SIG-M5 treated with dmso at 0.1 percent for 504 hours (cell line): ENCODE measurements around the gene XXYLT1.

ENCODE experiments used
- DNase-seq: peaks from one replicate; lab custom pipeline; 2025; ENCODE audit not compliant: unreplicated experiment; lab: John Stamatoyannopoulos, UW

Gene XXYLT1

DNA sequence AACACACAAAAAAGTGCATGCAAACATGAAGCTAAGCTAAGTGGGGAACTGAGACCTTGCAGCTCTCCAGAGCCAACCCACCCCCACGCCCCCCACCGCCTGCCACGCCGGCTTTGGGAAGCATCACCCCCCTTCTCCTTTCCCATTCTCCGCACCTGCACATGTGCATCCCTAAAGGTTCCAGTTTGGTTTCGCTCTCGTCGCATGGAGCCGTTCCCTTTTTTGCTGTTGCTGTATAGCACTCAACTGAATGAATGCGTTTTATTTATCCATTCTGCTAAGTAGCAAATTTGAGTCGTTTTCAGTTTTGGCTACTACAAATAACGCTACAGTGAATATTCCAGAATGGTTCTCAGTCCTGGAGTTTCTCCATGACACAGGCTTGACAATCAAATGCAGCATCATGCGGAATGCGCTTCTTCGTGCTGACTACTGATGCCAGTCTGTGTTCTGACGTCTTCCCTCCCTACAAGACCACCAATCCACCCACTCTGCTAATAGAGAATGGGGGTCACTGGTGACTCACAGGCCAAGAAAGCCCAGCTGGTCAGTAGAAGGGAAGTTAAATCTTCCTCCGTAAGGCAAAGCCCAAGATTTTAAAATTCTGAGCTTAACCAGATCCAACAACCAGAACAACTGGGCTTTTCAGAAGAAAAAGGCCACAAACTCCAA, 115.3 kb downstream of the XXYLT1 start:
- no peak for DNase-seq

DNA sequence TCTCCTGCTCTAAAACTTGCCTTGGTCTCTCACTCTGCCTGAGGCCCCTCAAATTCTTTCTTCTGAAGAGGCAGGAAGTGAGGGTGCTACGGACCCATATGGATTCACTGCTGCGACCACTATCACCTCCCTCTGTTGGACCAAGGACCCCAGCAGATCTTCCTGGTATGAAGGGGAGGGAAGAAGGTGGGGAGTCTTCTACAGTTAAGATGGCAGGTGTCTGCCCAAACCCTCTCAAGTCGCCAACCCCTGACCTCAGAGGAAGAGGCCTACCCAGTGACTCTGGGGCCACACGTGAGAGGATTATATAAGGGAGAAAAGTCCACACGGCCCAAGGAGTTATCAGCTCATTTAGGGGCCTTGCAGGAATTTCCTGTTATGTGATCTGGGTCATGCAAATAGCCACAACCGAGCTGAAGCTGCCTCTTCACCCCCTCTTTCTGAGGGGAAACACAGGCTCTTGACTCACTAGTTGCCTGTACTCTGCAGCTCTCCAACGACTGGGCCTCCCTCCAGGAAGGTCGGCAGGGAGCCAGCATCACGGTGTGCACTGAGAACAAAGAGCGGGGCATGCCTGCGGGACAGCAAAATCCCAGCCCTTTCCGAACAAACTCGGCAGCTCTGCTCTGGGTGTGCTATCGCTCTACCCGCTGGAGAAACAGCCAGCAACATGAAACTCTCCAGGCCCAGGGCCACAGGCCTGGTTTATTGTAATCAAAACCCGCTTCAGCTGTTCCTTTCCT, 116.0 kb downstream of the XXYLT1 start:
- DNase-seq, result no peak

DNA sequence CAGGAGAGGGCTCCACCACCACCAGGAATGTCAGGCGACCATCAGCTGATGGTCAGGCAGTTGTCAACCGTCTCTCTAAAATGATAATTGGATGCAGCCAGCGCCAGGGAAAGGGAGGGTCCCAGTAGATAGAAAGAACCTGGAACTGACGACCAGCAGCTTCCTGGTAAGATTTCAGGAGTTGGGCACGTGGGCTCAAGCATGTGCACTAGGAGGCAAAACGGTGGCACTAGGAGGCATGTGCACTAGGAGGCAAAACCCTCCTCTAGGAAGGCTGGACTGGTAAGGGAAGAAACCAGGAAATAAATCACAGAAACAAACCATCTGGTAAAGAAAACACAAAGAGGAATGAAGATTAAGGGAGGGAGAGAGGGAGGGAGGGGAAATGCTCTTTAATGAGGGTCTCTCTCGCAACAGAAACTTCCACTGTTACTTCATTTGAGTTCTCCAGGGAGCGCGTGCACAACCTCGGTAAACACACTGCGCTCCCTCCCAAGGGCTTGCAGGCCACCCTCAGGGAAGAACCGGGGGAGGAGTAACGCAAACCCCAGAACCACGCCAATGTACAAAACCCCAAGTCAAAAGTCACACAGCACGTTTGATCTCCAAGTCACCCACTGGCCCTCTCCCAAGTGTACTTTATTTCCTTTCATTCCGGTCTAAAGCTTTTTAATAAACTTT, 116.7 kb downstream of the XXYLT1 start:
- no peak for DNase-seq

DNA sequence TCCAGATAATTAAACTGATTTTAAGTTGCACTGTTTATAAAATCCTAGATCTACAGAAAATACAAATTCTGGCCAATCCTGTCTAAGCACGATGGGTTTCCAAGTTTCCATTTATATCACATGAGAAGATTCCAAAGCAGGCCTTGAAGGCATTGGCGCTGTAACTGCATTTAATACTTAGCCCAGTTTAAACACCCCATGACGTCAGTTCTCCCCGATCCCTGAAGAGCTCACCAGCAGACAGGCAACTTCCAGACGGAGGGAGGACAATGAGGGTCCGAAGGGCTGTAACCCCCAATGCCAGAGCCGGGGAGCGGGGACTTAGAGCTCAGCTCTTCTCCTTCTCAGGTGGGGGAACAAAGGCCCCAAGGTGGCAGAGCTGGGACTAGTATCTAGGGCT, 117.3 kb downstream of the XXYLT1 start:
- no peak for DNase-seq

DNA sequence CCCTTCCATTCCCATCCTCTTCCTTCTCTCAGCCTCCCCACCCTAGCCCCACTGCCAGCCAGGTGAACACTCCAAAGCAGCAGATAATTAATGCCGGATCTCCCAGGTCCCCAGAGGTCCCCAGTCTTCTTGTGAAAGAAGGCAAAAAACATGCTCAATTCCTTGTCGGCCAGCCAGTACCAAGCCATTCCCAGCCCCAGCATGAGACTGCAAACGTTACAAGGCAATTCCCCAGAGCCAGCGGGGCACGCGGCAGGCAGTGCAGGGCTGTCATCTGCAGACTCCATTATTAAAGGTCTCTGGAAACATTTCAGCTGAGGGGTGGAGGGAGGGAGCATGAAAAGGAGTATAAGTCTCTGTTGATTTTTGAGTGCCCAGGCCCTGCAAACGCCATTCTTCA, 117.8 kb downstream of the XXYLT1 start:
- no peak for DNase-seq

DNA sequence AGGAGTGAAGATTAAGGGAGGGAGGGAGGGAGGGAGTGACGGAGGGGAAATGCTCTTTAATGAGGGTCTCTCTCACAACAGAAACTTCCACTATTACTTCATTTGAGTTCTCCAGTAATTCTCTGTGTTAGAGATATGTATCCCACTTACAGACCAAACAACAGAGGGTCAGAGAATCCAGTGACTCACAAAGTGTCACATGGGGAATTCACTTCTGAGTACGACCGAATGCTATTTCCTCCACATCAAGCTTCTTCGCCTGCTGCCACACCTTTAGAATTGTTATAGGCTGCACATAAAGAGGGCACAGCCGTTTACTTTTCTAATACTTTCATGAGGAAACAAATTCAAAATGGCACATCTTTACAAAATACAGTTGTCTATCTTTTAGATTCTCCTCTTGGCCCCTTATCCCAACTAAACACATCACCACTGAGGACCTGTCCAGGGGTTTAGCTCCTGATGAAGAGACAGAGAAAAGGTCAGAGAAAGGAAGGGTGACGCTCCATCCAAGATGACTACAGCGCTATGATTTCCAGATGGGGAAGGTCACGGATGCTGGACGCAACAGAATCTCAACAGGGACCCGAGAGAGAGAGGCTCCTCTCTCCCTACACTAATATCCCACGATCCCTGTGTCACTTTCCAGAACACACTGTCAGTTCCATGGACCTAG, 119.0 kb downstream of the XXYLT1 start:
- no peak for DNase-seq

DNA sequence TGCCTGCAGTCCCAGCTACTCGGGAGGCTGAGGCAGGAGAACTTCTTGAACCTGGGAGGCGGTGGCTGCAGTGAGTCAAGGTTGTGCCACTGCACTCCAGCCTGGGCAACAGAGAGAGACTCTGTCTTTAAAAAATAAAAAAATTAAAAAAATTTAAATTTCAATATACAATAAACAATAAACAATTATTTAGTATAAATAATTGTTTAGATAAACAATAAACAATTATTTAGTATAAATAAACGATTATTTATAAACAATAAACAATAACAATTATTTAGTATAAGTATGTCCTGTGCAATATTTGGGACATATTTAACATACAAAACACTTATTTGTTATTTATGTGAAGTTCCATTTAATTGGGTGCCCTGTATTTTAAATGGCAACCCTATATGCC, 119.6 kb downstream of the XXYLT1 start:
- no peak for DNase-seq

DNA sequence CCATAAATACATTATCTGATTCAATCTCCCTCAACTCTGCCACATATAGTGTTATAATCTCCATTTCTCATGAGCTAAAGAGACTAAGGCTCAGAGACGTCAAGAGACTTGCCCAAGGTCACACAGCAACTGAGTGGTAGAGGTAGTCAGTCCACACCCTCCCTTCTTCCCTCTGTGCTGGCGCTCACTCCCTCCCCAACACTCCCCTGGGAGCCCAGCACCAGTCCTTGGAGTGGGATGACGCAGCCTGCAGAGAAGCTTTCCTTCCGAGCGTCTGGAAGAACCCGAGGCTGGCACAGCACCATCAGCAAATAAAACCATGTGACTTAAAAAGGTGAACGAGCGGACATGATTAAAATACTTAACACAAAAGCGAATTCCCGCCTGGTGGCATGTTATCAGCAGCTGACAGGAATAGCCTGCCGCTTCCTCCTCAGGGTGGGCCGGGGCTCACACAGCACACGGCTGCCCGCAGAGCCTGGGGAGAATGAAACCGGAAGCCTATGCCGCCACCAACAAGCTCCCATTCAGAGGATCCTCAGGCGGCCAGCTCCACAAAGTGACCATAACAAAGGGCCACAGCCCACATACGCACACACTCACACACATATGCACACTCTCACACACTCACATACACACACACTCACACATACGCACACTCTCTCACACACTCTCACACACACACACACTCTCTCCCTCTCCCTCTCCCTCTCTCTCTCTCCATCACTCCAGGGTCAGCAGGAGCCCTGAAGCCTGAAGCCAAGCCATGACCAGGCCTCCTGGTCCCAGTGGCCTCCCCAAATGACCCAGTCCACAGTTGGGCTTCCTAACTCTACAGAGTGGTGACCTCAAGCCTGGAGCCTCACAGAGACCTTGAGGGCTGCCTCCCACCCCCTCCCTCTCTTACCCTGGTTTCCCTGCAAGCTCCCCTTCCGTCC, 120.5 kb downstream of the XXYLT1 start:
- no peak for DNase-seq

DNA sequence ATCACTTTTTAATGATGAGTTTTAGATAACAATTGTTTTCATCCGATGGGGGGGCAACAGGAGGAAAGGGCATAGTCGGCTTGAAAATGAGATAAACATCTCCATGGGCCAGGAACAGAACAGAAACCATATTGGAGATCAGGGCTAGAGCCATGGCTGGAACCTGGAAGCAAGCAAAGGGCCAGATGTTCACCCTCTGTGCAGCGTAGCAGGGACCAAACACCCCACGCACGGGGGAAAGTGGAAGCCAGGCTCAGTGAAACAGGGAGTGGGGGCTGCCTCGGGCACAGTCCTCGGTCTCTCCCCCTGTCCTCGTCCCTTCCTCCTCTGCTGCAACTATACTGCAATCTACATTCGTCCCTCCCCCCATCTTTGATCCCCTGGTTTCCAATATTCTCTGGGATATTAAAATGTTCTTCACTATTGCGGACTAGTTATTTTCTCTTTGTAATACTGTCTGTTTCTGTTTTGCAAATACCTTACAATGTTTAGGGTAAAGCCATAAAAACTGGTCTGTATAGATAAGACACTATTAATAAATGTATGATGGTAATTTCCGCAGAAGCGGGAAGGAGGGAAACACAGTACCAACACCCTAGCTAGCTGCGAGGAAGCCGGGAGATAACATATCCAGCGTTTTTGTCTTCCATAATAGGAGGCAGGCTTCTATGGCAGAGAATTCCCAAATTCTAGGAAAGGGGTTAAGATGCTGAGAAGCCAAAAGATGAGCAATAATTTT, 121.5 kb downstream of the XXYLT1 start:
- no peak for DNase-seq

DNA sequence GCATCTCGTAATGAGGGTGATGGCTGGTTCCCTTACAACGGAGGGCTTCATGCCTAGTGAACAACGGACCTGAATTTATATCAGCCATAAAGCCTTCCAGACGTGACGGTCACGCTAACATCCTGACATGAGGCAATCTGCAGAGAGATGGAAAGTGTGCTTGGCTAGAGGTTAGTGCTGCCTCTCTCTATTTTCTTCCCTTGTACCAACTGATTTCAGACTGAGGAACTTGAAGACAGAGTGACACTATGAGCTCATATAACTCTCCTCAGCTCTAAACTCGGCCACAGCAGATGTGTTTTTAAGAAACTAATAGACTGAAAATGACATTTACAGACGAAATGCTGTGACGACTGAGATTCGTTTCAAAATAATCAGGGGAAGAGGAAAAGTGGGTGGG, 122.4 kb downstream of the XXYLT1 start:
- no peak for DNase-seq

DNA sequence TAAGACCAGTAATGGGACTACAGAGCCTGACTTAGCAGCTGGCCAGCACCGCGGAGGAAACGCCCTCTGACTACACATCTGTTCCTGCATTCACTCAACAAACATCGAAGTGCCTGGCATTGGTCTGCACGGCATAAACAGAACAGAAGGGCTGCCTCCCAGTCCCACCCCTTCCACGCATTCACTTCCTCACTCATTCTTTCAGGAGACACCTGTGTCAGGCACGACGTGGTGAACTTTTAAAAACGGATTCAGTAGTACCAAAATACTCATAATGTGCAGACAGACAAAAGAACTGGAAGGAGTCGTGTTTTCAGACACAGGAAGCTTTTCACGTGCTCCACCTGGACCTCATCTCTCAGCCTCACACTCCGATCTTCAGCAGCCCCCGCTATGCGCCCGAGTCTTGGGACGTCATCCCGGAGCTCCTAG, 123.3 kb downstream of the XXYLT1 start:
- no peak for DNase-seq

DNA sequence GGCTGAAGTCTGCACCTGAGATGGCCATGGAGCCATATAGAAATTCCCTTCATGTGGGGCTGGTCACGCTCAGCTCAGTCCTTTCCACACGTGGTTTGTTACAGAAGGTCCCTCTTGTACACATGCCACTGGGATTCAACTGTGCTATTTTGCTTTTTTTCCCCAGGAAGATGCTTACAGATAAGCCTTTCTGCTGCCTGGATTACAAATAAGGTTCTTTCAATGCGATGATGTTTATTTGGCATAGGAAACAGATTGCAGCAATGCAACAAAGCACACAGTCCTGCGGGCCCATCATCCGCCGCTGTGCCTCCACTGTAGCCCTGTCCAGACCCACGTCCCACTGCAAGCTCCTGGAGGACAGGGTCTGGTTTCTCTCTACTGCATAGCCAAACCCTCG, 124.8 kb downstream of the XXYLT1 start:
- DNase-seq, result no peak

DNA sequence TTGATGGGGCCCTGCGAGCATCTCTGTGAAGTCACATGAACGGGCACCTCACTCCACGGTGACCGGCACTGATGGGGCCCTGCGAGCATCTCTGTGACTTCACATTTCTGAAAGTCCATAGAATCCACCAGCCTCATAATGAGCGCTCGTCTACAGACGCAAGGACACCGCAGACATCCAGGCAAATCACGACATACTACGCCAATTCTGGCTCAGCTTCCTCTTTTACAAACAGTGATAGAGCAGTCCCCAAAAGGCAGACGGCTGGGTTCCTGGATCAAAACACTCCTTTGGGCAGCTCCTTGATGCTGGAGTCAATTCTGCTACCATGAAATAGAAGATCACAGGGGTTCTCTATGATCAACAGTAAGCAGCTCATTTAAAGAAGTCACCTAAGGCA, 125.4 kb downstream of the XXYLT1 start:
- no peak for DNase-seq

DNA sequence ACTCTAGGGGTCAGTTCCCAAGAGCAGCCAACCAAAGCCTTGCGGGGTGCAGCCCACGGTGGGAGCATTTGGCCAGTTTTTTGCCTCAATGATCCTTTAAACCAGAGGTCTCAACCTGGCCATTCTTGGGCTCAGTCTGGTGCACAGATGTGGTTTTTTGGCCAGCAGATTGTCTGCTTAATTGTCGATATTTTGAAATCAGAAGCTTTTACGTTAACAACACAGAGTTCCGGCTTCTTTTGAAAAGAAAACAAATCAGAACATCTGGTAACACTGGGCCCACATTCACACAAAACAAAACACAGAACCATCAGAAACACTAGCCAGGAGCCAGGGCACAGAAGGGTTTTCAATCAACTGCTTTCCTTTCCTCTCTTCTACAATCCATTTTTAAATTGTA, 127.7 kb downstream of the XXYLT1 start:
- no peak for DNase-seq

DNA sequence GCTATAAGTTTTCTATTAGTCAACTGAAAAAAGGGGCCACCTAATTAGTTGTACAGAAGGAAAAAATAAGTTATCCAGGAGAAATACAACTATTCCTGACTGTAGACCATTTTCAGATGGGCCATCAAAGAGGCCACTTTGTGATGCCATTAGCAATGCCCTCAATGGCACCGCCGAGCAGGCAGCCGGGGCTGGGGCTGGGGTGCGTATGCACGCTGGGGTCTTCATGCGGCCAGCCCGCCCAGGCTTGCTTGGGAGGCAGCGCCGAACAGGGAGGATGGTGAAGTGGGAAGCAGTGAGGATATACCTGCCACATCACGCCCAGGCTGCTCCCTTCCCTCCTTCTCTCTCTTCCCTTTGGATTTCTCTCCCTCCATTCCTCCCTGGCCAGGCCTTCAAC, 128.4 kb downstream of the XXYLT1 start:
- DNase-seq, result no peak

DNA sequence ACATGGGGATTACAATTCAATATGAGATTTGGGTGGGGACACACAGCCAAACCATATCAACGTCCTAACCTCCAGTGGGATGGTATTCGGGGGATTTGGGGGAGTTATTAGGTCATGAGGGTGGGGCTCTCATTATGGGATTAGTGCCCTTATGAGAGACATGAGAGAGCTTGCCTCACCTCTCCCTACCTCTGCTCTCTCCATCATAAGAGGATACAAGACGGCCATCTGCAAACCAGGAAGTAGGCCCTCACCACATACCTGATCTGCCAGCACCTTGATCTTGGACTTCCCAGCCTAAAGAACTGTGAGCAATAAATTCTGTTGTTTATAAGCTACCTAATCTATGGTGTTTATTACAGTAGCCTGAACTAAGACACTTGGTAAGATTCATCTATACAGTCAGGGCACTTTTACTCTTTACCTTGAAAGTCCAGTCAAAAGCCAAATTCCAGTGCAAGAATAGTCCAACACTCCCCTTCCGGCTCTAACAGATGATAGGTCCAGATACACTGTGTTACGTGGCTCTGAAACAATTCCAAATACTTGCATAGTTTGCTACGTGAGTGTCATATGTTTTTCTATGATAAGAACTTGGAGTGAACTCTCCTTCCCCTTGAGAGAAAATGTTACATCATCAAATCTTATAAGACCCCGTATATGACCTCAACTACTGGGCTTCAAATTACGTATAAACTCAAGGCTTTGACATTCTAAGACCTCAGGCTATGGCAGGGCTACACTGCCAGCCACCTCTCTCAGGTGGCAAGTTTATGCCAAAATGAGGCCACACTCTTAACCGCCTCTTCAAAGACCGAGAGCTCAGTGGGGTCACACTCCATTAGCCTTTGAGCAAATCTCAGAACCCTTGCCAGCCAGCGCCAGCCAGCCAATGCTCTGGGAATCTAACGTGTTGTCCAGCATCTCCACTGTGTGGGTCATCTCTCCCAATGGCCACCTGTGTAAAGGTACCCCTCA, 129.9 kb downstream of the XXYLT1 start:
- no peak for DNase-seq

DNA sequence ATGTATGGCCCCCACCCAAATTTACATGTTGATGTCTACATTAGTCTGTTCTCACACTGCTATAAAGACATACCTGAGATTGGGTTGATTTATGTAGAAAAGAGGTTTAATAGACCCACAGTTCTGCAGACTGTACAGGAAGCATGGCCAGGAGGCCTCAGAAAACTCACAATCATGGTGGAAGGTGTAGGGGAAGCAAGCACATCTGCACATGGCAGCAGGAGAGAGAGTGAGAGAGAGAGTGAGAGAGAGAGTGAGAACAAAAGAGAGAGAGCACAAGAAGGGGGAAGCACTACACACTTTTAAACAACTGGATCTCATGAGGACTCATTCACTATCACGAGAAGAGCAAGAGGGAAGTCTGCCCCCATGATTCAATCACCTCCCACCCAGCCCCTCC, 130.5 kb downstream of the XXYLT1 start:
- no peak for DNase-seq

DNA sequence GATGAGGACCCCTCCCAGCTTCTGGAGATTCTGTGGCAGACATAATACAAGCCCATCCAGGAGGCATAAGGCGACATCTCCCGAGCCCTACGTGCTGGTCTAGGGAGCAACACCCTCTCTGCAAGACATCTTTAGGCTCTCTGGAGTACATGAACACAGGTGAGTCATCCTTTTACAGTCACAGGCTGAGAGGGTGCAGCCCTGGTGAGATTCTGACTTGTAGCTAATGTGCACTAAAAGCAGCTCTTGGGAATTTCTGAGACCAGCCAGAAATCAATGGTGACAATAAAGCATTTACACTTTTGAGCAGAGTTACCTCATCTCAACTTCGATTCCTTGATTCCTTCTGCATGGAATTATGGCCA, 131.1 kb downstream of the XXYLT1 start:
- no peak for DNase-seq
